ENCODE measurements around the gene FAM13B. TPM values are rescaled to one million over a fixed set of nuclear protein-coding genes. Genes with fewer than 3 reads are reported as not detected.
"Not testable (repeated sequence)": the region's sequence is repeated elsewhere in the genome, so short reads cannot be mapped to it uniquely, and the experiment has no call there.

The FAM13B gene
- total RNA-seq, 2 experiments from 2014 or later, result 33.1 to 36.7 TPM

GRCh38 chr5:138029944-138030343 lies 2.9 kb downstream of the FAM13B start:
- DNase-seq (no peak), ATAC-seq (ENCODE audit: poor library complexity) (no peak)
- no peaks in the 10 kb centered on the region for H3K9me3 ChIP-seq (ENCODE audit: control insufficient read depth in 1 of 2, insufficient read depth in 1 of 2, low read length in 2 of 2)
- H3K36me3 ChIP-seq (ENCODE audit: insufficient read depth, low read length), result peaks cover 2% of the 10 kb centered on the region
- no peaks in the 10 kb centered on the region for H3K27me3 ChIP-seq (ENCODE audit: control insufficient read depth in 1 of 2, insufficient read depth in 2 of 2, low read length in 2 of 2)
- Mint-ChIP-seq H3K27me3 (no peaks in the 10 kb centered on the region), H3K4me1 (ENCODE audit: low read depth) (peaks cover 79% of the 10 kb centered on the region), H3K36me3 (ENCODE audit: low read depth) (peaks cover 39% of the 10 kb centered on the region), H3K27ac (peak overlapping the region; percentile 96), H3K9me3 (no peaks in the 10 kb centered on the region), H3K4me3 (peak overlapping the region; percentile 78)
- POLR2A ChIA-PET, result interaction anchor here (0.6 kb wide), 1 partner anchor 33 kb away, joined by 3 read pairs; no protein-coding TSS in a partner anchor
- no peak overlapping the region for H3K4me3 ChIP-seq (ENCODE audit: low read length)
- H3K27ac ChIP-seq (ENCODE audit: low read depth in 1 of 2, low read length in 2 of 2), result no peak overlapping the region
- intact Hi-C loops (cut with DNase I, micrococcal nuclease), result loop anchor here (5.0 to 10.0 kb wide), 5 partner anchors 182 to 1165 kb away; partner anchors contain the start of genes CDC23 (in 1 of the 2), CDC25C (in 1 of the 2), HNRNPA0 (in 1 of the 2) and HSPA9 (in 1 of the 2)
- CTCF ChIA-PET, result interaction anchor here (0.6 to 0.7 kb wide), 2 partner anchors 12 to 251 kb away, joined by 3 read pairs; no protein-coding TSS in a partner anchor
- TF ChIP-seq CTCF (IDR thresholded peaks at IDR 0.05), result no peak
- peaks cover 51% of the 10 kb centered on the region for H3K4me1 ChIP-seq (ENCODE audit: insufficient read depth, low read length)

GRCh38 chr5:138029501-138029900 lies 3.4 kb downstream of the FAM13B start:
- peaks cover 2% of the 10 kb centered on the region for H3K36me3 ChIP-seq (ENCODE audit: insufficient read depth, low read length)
- H3K27ac ChIP-seq (ENCODE audit: low read depth in 1 of 2, low read length in 2 of 2), result no peak overlapping the region
- H3K27ac Mint-ChIP-seq, result peak overlapping the region; percentile 96
- intact Hi-C loops (cut with DNase I, micrococcal nuclease), result no loop called here
- H3K4me3 ChIP-seq (ENCODE audit: low read length), result no peak overlapping the region
- no peaks in the 10 kb centered on the region for H3K9me3 Mint-ChIP-seq
- H3K4me1 ChIP-seq (ENCODE audit: insufficient read depth, low read length), result peaks cover 55% of the 10 kb centered on the region
- H3K27me3 Mint-ChIP-seq, result no peaks in the 10 kb centered on the region
- peaks cover 83% of the 10 kb centered on the region for H3K4me1 Mint-ChIP-seq (ENCODE audit: low read depth)
- no peaks in the 10 kb centered on the region for H3K27me3 ChIP-seq (ENCODE audit: control insufficient read depth in 1 of 2, insufficient read depth in 2 of 2, low read length in 2 of 2)
- H3K9me3 ChIP-seq (ENCODE audit: control insufficient read depth in 1 of 2, insufficient read depth in 1 of 2, low read length in 2 of 2), result no peaks in the 10 kb centered on the region
- peak overlapping the region; percentile 78 for H3K4me3 Mint-ChIP-seq
- POLR2A ChIA-PET, result interaction anchor here (0.6 kb wide), 1 partner anchor 32 kb away, joined by 3 read pairs; no protein-coding TSS in a partner anchor
- TF ChIP-seq CTCF (IDR thresholded peaks at IDR 0.05), result no peak
- CTCF ChIA-PET, result interaction anchor here (0.6 kb wide), 1 partner anchor 11 kb away, joined by 3 read pairs; no protein-coding TSS in a partner anchor
- peaks cover 39% of the 10 kb centered on the region for H3K36me3 Mint-ChIP-seq (ENCODE audit: low read depth)
- no peak for ATAC-seq (ENCODE audit: poor library complexity)
- DNase-seq, result peak in 1 of 14 experiments; percentile 9

GRCh38 chr5:138028971-138029365 lies 3.9 kb downstream of the FAM13B start:
- Mint-ChIP-seq H3K36me3 (ENCODE audit: low read depth) (peaks cover 42% of the 10 kb centered on the region), H3K4me3 (peak overlapping the region; percentile 78), H3K27ac (peak overlapping the region; percentile 96), H3K27me3 (no peaks in the 10 kb centered on the region), H3K9me3 (no peaks in the 10 kb centered on the region), H3K4me1 (ENCODE audit: low read depth) (peaks cover 85% of the 10 kb centered on the region)
- ChIA-PET CTCF (no interaction called here), POLR2A (no interaction called here)
- intact Hi-C loops (cut with DNase I, micrococcal nuclease), result no loop called here
- H3K36me3 ChIP-seq (ENCODE audit: insufficient read depth, low read length), result peaks cover 2% of the 10 kb centered on the region
- no peaks in the 10 kb centered on the region for H3K9me3 ChIP-seq (ENCODE audit: control insufficient read depth in 1 of 2, insufficient read depth in 1 of 2, low read length in 2 of 2)
- ATAC-seq (ENCODE audit: poor library complexity) (no peak), DNase-seq (no peak)
- peaks cover 60% of the 10 kb centered on the region for H3K4me1 ChIP-seq (ENCODE audit: insufficient read depth, low read length)
- no peaks in the 10 kb centered on the region for H3K27me3 ChIP-seq (ENCODE audit: control insufficient read depth in 1 of 2, insufficient read depth in 2 of 2, low read length in 2 of 2)
- TF ChIP-seq CTCF (IDR thresholded peaks at IDR 0.05), result no peak
- no peak overlapping the region for H3K27ac ChIP-seq (ENCODE audit: low read depth in 1 of 2, low read length in 2 of 2)
- H3K4me3 ChIP-seq (ENCODE audit: low read length), result no peak overlapping the region

GRCh38 chr5:138028262-138028970 lies 4.5 kb downstream of the FAM13B start:
- H3K9me3 ChIP-seq (ENCODE audit: control insufficient read depth in 1 of 2, insufficient read depth in 1 of 2, low read length in 2 of 2); H3K4me3 ChIP-seq (ENCODE audit: low read length); H3K27me3 ChIP-seq (ENCODE audit: control insufficient read depth in 1 of 2, insufficient read depth in 2 of 2, low read length in 2 of 2); DNase-seq; ATAC-seq (ENCODE audit: poor library complexity); H3K9me3 Mint-ChIP-seq; intact Hi-C loops (cut with DNase I, micrococcal nuclease); H3K27me3 Mint-ChIP-seq; H3K4me3 Mint-ChIP-seq; H3K27ac ChIP-seq (ENCODE audit: low read depth in 1 of 2, low read length in 2 of 2); H3K36me3 ChIP-seq (ENCODE audit: insufficient read depth, low read length); POLR2A ChIA-PET: not testable (repeated sequence)
- Mint-ChIP-seq H3K27ac (peak overlapping the region; percentile 96), H3K4me1 (ENCODE audit: low read depth) (peaks cover 85% of the 10 kb centered on the region), H3K36me3 (ENCODE audit: low read depth) (peaks cover 43% of the 10 kb centered on the region)
- peaks cover 63% of the 10 kb centered on the region for H3K4me1 ChIP-seq (ENCODE audit: insufficient read depth, low read length)
- CTCF ChIA-PET, result interaction anchor here (2.3 kb wide), 1 partner anchor 8 kb away, joined by 11 read pairs; no protein-coding TSS in a partner anchor

- H3K27me3 ChIP-seq (ENCODE audit: control insufficient read depth in 1 of 2, insufficient read depth in 2 of 2, low read length in 2 of 2); H3K4me3 ChIP-seq (ENCODE audit: low read length); H3K9me3 Mint-ChIP-seq; H3K9me3 ChIP-seq (ENCODE audit: control insufficient read depth in 1 of 2, insufficient read depth in 1 of 2, low read length in 2 of 2); DNase-seq; H3K27ac Mint-ChIP-seq; H3K36me3 ChIP-seq (ENCODE audit: insufficient read depth, low read length); H3K27me3 Mint-ChIP-seq; H3K27ac ChIP-seq (ENCODE audit: low read depth in 1 of 2, low read length in 2 of 2); intact Hi-C loops (cut with DNase I, micrococcal nuclease); ATAC-seq (ENCODE audit: poor library complexity): not testable (repeated sequence)
- ChIA-PET CTCF (interaction anchor here (2.3 kb wide), 1 partner anchor 9 kb away, joined by 11 read pairs; no protein-coding TSS in a partner anchor), POLR2A (interaction anchor here (0.6 kb wide), 1 partner anchor 1245 kb away, joined by 4 read pairs; no protein-coding TSS in a partner anchor)
- Mint-ChIP-seq H3K4me1 (ENCODE audit: low read depth) (peaks cover 91% of the 10 kb centered on the region), H3K4me3 (peak overlapping the region; percentile 40), H3K36me3 (ENCODE audit: low read depth) (peaks cover 33% of the 10 kb centered on the region)
- peaks cover 56% of the 10 kb centered on the region for H3K4me1 ChIP-seq (ENCODE audit: insufficient read depth, low read length)
These were observed 6.1 kb downstream of the FAM13B start for GRCh38 chr5:138026793-138027192.
